Ishikawa (cell line): ENCODE results near the gene HOXA2.

Experiments
- CEBPB ChIP-seq: IDR thresholded peaks from 2 replicates; pipeline ENCODE4 v1.6.1; 2012
- CREB1 ChIP-seq: IDR thresholded peaks from 2 replicates; pipeline ENCODE4 v1.6.1; 2012; ENCODE audit warnings: low read depth
- EGR1 ChIP-seq: IDR thresholded peaks from 2 replicates; pipeline ENCODE4 v1.6.1; 2012
- EP300 ChIP-seq: IDR thresholded peaks from 2 replicates; pipeline ENCODE4 v1.6.1; 2012; ENCODE audit warnings: borderline replicate concordance
- FOXM1 ChIP-seq: IDR thresholded peaks from 2 replicates; pipeline ENCODE4 v1.6.1; 2012; ENCODE audit warnings: low read depth, borderline replicate concordance
- NFIC ChIP-seq: IDR thresholded peaks from 2 replicates; pipeline ENCODE4 v1.6.1; 2012
- RAD21 ChIP-seq: IDR thresholded peaks from 2 replicates; pipeline ENCODE4 v1.6.1; 2012; ENCODE audit warnings: low read depth
- TAF1 ChIP-seq: IDR thresholded peaks from 2 replicates; pipeline ENCODE4 v1.6.1; 2012; ENCODE audit warnings: low read depth, mild to moderate bottlenecking
- TEAD4 ChIP-seq: IDR thresholded peaks from 2 replicates; pipeline ENCODE4 v1.6.1; 2012
- YY1 ChIP-seq: IDR thresholded peaks from 2 replicates; pipeline ENCODE4 v1.6.1; 2012; ENCODE audit warnings: low read depth
- TF ChIP-seq, protein P1 (sequence below): IDR thresholded peaks from 2 replicates; pipeline ENCODE4 v1.6.1; 2012
- TF ChIP-seq, protein P2 (sequence below): IDR thresholded peaks from 2 replicates; pipeline ENCODE4 v1.6.1; 2012; ENCODE audit warnings: low read depth, mild to moderate bottlenecking
- TF ChIP-seq, protein P3 (sequence below): IDR thresholded peaks from 2 replicates; pipeline ENCODE4 v1.6.1; 2012

DNA sequence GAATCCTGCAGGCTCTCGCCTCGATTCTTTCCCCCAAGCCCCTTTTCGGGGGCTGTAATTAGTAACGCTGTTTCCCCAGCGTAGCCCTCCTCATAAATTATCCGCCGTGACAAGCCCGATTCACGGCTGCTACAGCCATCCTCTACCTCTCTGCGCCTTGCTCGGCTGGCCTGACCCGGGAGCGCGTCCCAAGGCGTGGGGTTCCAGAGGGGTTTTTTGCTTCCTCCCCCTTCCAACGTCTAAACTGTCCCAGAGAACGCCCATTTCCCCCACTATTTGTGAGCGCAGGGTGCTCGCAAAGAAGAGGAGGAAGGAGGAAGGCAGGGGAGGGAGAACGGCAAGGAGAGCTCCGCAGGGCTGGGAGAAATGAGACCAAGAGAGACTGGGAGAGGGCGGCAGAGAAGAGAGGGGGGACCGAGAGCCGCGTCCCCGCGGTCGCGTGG, 40.1 kb upstream of the HOXA2 start:
- 0 out of 2 replicates have a peak, but pooled peaks have one; percentile 1 for TF ChIP-seq RAD21
- TF ChIP-seq, protein P1, sequence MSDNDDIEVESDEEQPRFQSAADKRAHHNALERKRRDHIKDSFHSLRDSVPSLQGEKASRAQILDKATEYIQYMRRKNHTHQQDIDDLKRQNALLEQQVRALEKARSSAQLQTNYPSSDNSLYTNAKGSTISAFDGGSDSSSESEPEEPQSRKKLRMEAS = no peak; the same call in 1 of the 2 replicates
- no peak for TF ChIP-seq EP300
- TF ChIP-seq TAF1 = no peak
- no peak for TF ChIP-seq CEBPB
- TF ChIP-seq EGR1 = no peak
- no peak for TF ChIP-seq FOXM1
- TF ChIP-seq, protein P2, sequence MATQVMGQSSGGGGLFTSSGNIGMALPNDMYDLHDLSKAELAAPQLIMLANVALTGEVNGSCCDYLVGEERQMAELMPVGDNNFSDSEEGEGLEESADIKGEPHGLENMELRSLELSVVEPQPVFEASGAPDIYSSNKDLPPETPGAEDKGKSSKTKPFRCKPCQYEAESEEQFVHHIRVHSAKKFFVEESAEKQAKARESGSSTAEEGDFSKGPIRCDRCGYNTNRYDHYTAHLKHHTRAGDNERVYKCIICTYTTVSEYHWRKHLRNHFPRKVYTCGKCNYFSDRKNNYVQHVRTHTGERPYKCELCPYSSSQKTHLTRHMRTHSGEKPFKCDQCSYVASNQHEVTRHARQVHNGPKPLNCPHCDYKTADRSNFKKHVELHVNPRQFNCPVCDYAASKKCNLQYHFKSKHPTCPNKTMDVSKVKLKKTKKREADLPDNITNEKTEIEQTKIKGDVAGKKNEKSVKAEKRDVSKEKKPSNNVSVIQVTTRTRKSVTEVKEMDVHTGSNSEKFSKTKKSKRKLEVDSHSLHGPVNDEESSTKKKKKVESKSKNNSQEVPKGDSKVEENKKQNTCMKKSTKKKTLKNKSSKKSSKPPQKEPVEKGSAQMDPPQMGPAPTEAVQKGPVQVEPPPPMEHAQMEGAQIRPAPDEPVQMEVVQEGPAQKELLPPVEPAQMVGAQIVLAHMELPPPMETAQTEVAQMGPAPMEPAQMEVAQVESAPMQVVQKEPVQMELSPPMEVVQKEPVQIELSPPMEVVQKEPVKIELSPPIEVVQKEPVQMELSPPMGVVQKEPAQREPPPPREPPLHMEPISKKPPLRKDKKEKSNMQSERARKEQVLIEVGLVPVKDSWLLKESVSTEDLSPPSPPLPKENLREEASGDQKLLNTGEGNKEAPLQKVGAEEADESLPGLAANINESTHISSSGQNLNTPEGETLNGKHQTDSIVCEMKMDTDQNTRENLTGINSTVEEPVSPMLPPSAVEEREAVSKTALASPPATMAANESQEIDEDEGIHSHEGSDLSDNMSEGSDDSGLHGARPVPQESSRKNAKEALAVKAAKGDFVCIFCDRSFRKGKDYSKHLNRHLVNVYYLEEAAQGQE = no peak
- no peak for TF ChIP-seq TEAD4
- no peak for TF ChIP-seq YY1
- TF ChIP-seq NFIC = no peak
- no peak for TF ChIP-seq CREB1
- TF ChIP-seq, protein P3, sequence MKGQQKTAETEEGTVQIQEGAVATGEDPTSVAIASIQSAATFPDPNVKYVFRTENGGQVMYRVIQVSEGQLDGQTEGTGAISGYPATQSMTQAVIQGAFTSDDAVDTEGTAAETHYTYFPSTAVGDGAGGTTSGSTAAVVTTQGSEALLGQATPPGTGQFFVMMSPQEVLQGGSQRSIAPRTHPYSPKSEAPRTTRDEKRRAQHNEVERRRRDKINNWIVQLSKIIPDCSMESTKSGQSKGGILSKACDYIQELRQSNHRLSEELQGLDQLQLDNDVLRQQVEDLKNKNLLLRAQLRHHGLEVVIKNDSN = no peak
